A673 (cell line): ENCODE measurements around the gene ACVR1B.
A peak's percentile ranks its signal among the peaks of the same experiment; 100 is the strongest.

Experiments used
- EZH2 ChIP-seq: fragments of 200-600 bp; sonication (generic); IDR thresholded peaks from 2 replicates; pipeline ENCODE4 v1.6.1; 2017; ENCODE audit warnings: borderline replicate concordance, low read depth, mild to moderate bottlenecking, mixed read lengths, antibody characterized with exemption, low read length; ENCODE audit not compliant: poor library complexity, severe bottlenecking
- TF ChIP-seq, protein P1 (sequence below): fragments of 300-800, 200-600 bp; sonication (generic); conservative IDR thresholded peaks from 2 replicates; pipeline ENCODE4 v1.5.1; 2017; ENCODE audit warnings: low read depth, mild to moderate bottlenecking, antibody characterized with exemption, low read length, moderate library complexity, mixed read lengths

DNA sequence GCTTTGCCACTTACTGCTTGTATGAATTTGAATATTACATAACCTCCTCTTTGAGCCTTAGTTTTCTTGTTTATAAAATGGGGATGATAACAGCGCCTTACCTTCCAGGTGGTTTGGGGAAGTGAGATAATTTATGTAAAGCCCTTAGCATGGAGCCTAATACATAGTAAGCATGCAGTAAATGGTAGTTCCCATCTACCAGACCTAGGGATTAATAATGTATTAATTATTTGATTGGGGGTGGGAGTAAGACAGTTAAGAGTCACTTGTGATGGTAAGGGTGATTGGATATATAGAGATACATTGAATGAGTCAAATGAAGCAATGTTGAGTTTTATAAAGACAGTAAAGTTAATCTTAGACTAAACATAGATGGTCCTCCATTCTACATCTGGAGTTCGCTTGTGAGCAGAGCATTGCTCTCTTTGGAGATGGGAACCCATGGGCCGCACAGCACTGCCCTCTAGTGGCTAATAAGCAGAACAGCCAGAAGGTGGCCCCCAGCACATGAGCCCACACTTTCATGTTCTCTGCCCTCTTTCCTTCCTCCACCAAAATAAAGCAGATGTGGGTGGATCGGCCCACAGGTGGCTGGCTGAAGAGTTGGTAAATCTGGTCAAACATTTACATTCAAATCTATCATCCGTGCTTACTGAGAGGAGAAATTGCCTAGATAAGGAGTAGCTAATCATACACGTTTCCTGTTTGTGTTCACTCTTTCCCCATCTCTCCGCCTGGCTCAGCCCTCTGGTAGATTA lies 28.7 kb downstream of the ACVR1B start:
- no peak for TF ChIP-seq EZH2
- TF ChIP-seq, protein P1, sequence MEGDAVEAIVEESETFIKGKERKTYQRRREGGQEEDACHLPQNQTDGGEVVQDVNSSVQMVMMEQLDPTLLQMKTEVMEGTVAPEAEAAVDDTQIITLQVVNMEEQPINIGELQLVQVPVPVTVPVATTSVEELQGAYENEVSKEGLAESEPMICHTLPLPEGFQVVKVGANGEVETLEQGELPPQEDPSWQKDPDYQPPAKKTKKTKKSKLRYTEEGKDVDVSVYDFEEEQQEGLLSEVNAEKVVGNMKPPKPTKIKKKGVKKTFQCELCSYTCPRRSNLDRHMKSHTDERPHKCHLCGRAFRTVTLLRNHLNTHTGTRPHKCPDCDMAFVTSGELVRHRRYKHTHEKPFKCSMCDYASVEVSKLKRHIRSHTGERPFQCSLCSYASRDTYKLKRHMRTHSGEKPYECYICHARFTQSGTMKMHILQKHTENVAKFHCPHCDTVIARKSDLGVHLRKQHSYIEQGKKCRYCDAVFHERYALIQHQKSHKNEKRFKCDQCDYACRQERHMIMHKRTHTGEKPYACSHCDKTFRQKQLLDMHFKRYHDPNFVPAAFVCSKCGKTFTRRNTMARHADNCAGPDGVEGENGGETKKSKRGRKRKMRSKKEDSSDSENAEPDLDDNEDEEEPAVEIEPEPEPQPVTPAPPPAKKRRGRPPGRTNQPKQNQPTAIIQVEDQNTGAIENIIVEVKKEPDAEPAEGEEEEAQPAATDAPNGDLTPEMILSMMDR = peak; percentile 98
